SK-N-SH treated with all-trans-retinoic acid at 6 μM for 48 hours (cell line): ENCODE data around the gene CLDN14.

ENCODE experiments used
- BACH2 ChIP-seq: fragments of 250-450 bp; sonication (Bioruptor Pico); IDR thresholded peaks from 2 replicates; pipeline ENCODE4 v1.9.0; 2021; ENCODE audit warnings: mild to moderate bottlenecking, borderline replicate concordance
- CSDC2 ChIP-seq: fragments of 250-450 bp; sonication (Bioruptor Pico); IDR thresholded peaks from 2 replicates; pipeline ENCODE4 v1.5.0; 2020; ENCODE audit warnings: mild to moderate bottlenecking, moderate library complexity
- GLIS3 ChIP-seq: fragments of 250-450 bp; sonication (Bioruptor Pico); IDR thresholded peaks from 2 replicates; pipeline ENCODE4 v1.5.0; 2020; ENCODE audit warnings: mild to moderate bottlenecking, moderate library complexity
- ISL1 ChIP-seq: fragments of 250-450 bp; sonication (Bioruptor Pico); IDR thresholded peaks from 2 replicates; pipeline ENCODE4 v2.1.2; 2022; ENCODE audit warnings: mild to moderate bottlenecking, moderate library complexity
- PPARA ChIP-seq: fragments of 250-450 bp; sonication (Bioruptor Pico); IDR thresholded peaks from 2 replicates; pipeline ENCODE4 v1.5.0; 2020; ENCODE audit warnings: mild to moderate bottlenecking, borderline replicate concordance
- RARB ChIP-seq: fragments of 250-450 bp; sonication (Bioruptor Pico); IDR thresholded peaks from 2 replicates; pipeline ENCODE4 v1.8.0; 2021; ENCODE audit warnings: mild to moderate bottlenecking, moderate library complexity
- TOX ChIP-seq: fragments of 250-450 bp; sonication (Bioruptor Pico); IDR thresholded peaks from 2 replicates; pipeline ENCODE4 v1.8.0; 2021; ENCODE audit warnings: mild to moderate bottlenecking, moderate library complexity, borderline replicate concordance
- ZFP3 ChIP-seq: fragments of 250-450 bp; sonication (Bioruptor Pico); IDR thresholded peaks from 2 replicates; pipeline ENCODE4 v1.5.0; 2020; ENCODE audit warnings: mild to moderate bottlenecking, moderate library complexity
- ZFP30 ChIP-seq: fragments of 450-650 bp; formaldehyde crosslinking; IDR thresholded peaks from 2 replicates; pipeline ENCODE4 v1.5.0; 2022; ENCODE audit warnings: mild to moderate bottlenecking, moderate library complexity
- TF ChIP-seq, protein P1 (sequence below): fragments of 250-450 bp; sonication (Bioruptor Pico); IDR thresholded peaks from 2 replicates; pipeline ENCODE4 v1.5.1; 2021; ENCODE audit warnings: mild to moderate bottlenecking, moderate library complexity
- TF ChIP-seq, protein P2 (sequence below): fragments of 250-450 bp; sonication (Bioruptor Pico); IDR thresholded peaks from 2 replicates; pipeline ENCODE4 v1.5.1; 2020; ENCODE audit warnings: low read depth, mild to moderate bottlenecking, moderate library complexity
- TF ChIP-seq, protein P3 (sequence below): fragments of 250-450 bp; sonication (Bioruptor Pico); IDR thresholded peaks from 2 replicates; pipeline ENCODE4 v1.5.0; 2020; ENCODE audit warnings: mild to moderate bottlenecking, moderate library complexity
- TF ChIP-seq, protein P4 (sequence below): fragments of 250-450 bp; sonication (Bioruptor Pico); IDR thresholded peaks from 2 replicates; pipeline ENCODE4 v1.8.0; 2020; ENCODE audit warnings: mild to moderate bottlenecking, moderate library complexity, borderline replicate concordance

DNA sequence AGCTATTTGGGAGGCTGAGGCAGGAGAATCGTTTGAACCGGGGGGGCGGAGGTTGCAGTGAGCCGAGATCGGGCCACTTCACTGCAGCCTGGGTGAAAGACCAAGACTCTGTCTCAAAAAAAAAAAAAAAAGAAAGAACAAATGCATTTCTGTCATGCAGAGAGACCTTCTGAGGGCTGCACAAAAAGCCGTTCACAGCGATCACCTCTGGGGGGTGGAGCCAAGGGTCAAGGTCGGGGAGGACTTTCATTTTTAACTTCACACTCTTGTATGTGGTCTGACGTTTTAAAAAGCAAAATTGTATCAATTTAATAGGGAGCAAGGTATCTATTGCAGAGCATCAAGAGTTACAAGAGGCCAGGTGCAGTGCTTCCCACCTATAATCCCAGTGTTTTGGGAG, 26.6 kb upstream of the CLDN14 start:
- TF ChIP-seq TOX: no peak
- TF ChIP-seq, protein P1, sequence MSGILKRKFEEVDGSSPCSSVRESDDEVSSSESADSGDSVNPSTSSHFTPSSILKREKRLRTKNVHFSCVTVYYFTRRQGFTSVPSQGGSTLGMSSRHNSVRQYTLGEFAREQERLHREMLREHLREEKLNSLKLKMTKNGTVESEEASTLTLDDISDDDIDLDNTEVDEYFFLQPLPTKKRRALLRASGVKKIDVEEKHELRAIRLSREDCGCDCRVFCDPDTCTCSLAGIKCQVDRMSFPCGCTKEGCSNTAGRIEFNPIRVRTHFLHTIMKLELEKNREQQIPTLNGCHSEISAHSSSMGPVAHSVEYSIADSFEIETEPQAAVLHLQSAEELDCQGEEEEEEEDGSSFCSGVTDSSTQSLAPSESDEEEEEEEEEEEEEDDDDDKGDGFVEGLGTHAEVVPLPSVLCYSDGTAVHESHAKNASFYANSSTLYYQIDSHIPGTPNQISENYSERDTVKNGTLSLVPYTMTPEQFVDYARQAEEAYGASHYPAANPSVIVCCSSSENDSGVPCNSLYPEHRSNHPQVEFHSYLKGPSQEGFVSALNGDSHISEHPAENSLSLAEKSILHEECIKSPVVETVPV: no peak
- no peak for TF ChIP-seq PPARA (CRISPR knock-in tag)
- TF ChIP-seq, protein P2, sequence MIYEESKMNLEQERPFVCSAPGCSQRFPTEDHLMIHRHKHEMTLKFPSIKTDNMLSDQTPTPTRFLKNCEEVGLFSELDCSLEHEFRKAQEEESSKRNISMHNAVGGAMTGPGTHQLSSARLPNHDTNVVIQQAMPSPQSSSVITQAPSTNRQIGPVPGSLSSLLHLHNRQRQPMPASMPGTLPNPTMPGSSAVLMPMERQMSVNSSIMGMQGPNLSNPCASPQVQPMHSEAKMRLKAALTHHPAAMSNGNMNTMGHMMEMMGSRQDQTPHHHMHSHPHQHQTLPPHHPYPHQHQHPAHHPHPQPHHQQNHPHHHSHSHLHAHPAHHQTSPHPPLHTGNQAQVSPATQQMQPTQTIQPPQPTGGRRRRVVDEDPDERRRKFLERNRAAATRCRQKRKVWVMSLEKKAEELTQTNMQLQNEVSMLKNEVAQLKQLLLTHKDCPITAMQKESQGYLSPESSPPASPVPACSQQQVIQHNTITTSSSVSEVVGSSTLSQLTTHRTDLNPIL: no peak
- no peak for TF ChIP-seq BACH2 (CRISPR knock-in tag)
- TF ChIP-seq, protein P3, sequence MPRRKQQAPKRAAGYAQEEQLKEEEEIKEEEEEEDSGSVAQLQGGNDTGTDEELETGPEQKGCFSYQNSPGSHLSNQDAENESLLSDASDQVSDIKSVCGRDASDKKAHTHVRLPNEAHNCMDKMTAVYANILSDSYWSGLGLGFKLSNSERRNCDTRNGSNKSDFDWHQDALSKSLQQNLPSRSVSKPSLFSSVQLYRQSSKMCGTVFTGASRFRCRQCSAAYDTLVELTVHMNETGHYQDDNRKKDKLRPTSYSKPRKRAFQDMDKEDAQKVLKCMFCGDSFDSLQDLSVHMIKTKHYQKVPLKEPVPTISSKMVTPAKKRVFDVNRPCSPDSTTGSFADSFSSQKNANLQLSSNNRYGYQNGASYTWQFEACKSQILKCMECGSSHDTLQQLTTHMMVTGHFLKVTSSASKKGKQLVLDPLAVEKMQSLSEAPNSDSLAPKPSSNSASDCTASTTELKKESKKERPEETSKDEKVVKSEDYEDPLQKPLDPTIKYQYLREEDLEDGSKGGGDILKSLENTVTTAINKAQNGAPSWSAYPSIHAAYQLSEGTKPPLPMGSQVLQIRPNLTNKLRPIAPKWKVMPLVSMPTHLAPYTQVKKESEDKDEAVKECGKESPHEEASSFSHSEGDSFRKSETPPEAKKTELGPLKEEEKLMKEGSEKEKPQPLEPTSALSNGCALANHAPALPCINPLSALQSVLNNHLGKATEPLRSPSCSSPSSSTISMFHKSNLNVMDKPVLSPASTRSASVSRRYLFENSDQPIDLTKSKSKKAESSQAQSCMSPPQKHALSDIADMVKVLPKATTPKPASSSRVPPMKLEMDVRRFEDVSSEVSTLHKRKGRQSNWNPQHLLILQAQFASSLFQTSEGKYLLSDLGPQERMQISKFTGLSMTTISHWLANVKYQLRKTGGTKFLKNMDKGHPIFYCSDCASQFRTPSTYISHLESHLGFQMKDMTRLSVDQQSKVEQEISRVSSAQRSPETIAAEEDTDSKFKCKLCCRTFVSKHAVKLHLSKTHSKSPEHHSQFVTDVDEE (CRISPR knock-in tag): no peak
- TF ChIP-seq RARB (CRISPR knock-in tag): no peak
- no peak for TF ChIP-seq ISL1 (CRISPR knock-in tag)
- no peak for TF ChIP-seq GLIS3
- no peak for TF ChIP-seq ZFP30 (CRISPR knock-in tag)
- no peak for TF ChIP-seq ZFP3
- TF ChIP-seq, protein P4, sequence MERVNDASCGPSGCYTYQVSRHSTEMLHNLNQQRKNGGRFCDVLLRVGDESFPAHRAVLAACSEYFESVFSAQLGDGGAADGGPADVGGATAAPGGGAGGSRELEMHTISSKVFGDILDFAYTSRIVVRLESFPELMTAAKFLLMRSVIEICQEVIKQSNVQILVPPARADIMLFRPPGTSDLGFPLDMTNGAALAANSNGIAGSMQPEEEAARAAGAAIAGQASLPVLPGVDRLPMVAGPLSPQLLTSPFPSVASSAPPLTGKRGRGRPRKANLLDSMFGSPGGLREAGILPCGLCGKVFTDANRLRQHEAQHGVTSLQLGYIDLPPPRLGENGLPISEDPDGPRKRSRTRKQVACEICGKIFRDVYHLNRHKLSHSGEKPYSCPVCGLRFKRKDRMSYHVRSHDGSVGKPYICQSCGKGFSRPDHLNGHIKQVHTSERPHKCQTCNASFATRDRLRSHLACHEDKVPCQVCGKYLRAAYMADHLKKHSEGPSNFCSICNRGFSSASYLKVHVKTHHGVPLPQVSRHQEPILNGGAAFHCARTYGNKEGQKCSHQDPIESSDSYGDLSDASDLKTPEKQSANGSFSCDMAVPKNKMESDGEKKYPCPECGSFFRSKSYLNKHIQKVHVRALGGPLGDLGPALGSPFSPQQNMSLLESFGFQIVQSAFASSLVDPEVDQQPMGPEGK (CRISPR knock-in tag): no peak
- no peak for TF ChIP-seq CSDC2 (CRISPR knock-in tag)
